Right lobe of liver (tissue), 4 donors: ENCODE results near the gene PRKCQ.

Experiments used
- CTCF ChIP-seq, 4 donors: fragments of 200-600 bp in 3 of 4; fragments of 450-650 bp in 1 of 4; IDR thresholded peaks; one replicate each; pipeline versions ENCODE4 v1.5.1 to v1.8.0; 2016 to 2022; ENCODE audit warnings: antibody characterized with exemption in 4 of 4, mild to moderate bottlenecking in 2 of 4
- POLR2A ChIP-seq: fragments of 450-650 bp; IDR thresholded peaks from one replicate; pipeline ENCODE4 v1.6.1; 2017; ENCODE audit warnings: antibody characterized with exemption, mild to moderate bottlenecking
- donor health status: DM: no; HTN: no; CAD: no.
- donor health status: DM: no; HTN: no; CAD: no.
- donor health status: DM: no; HTN: yes; CAD: no.

DNA sequence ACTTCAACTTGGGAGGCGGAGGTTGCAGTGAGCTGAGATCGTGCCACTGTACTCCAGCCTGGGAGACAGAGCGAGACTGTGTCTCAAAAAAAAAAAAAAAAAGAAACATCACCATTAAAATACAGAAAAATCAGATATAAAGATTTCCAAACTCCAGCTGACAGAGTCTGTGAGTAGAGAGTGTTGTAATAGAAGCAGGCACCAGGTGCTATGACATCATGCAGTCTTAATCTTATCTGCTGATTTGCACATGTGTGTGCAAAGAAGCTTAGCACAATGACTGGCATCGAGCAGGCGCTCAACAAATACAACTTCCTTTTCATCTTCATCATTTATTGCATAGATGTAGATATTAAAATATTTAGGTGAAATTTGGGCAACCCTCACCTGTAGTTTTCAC is 92.2 kb downstream of the PRKCQ start:
- no peak for TF ChIP-seq CTCF (IDR thresholded peaks at IDR 0.05)
- no peak for TF ChIP-seq POLR2A
